A673 (cell line): ENCODE measurements around the gene SUDS3.

Experiments used
- CTCF ChIP-seq: fragments of 300-800, 200-600 bp; sonication (generic); conservative IDR thresholded peaks from 2 replicates; pipeline ENCODE4 v1.5.1; 2017; ENCODE audit warnings: low read depth, mild to moderate bottlenecking, antibody characterized with exemption, low read length, moderate library complexity, mixed read lengths
- EZH2 ChIP-seq: fragments of 200-600 bp; sonication (generic); IDR thresholded peaks from 2 replicates; pipeline ENCODE4 v1.6.1; 2017; ENCODE audit warnings: borderline replicate concordance, low read depth, mild to moderate bottlenecking, mixed read lengths, antibody characterized with exemption, low read length; ENCODE audit not compliant: poor library complexity, severe bottlenecking

GRCh38 chr12:118429688-118430383 lies 53.5 kb downstream of the SUDS3 start:
- TF ChIP-seq CTCF (no peak), EZH2 (no peak)
